Lower leg skin (tissue), 3 donors: ENCODE measurements around the gene PITPNC1.

Experiments
- CTCF ChIP-seq, 3 donors: fragments of 450-650 bp; IDR thresholded peaks; one replicate each; pipeline ENCODE4 v1.5.1; 2016; ENCODE audit warnings: antibody characterized with exemption in 3 of 3, mild to moderate bottlenecking in 3 of 3, moderate library complexity in 2 of 3
- POLR2A ChIP-seq, 2 donors: fragments of 450-650 bp; IDR thresholded peaks; one replicate each; pipeline ENCODE4 v1.6.1; 2016 to 2017; ENCODE audit warnings: antibody characterized with exemption in 2 of 2, mild to moderate bottlenecking in 1 of 2, moderate library complexity in 1 of 2

GRCh38 chr17:67548693-67549092 lies 171.6 kb downstream of the PITPNC1 start:
- no peak for TF ChIP-seq CTCF (IDR thresholded peaks at IDR 0.05)
- TF ChIP-seq POLR2A (IDR thresholded peaks at IDR 0.05) = no peak
